Measurements from ENCODE around the gene BICRA. TPM values are rescaled to one million over a fixed set of nuclear protein-coding genes. Genes with fewer than 3 reads are reported as not detected.

BICRA gene
- total RNA-seq, 1 donor from 2014 or later: 22.9 TPM

DNA sequence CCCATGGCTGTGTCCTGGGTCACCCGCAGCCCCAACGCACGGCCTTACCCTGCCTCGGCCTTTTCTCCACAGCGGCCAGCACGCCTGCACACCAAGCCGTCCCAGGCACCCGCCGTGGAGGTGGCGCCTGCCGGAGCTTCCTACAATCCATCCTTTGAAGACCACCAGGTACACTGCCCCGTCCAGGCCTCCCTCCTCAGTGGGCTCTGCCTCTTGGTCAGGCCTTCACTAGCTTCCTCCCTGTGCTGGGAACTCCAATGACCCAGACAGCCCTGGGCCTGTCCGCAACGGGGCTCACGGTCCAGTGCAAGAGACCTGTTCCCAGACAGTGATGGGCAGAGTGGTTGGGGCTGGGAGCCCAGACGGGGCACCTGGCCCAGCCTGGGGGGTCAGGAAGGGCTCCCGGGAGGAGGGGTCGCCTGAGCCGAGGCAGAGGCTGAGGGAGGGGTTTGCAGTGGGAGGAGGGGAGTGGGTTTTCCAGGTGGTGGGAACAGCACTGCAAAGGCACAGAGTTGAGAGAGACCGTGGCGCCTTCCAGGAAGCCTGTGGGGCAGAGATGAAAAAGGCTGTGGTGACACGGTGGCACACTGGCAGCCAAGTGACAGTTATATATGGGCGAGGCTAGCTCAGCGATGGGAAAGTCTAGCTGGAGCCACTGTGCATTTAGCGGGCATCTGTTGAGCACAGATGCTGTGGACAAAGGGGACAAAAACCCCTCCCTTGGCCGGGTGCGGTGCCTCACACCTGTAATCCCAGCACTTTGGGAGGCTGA, 143.7 kb downstream of the BICRA start:
- no peaks in the 10 kb centered on the region for H3K4me1 Mint-ChIP-seq (ENCODE audit: unreplicated experiment)
- no peak for TF ChIP-seq CTCF (conservative IDR thresholded peaks at IDR 0.05)
- H3K4me3 Mint-ChIP-seq: no peak overlapping the region
- H3K9me3 Mint-ChIP-seq: no peaks in the 10 kb centered on the region
- peaks cover 26% of the 10 kb centered on the region for H3K36me3 Mint-ChIP-seq
- no peak overlapping the region for H3K27ac Mint-ChIP-seq
- DNase-seq (ENCODE audit: extremely low spot score, unreplicated experiment): no peak
- H3K27me3 Mint-ChIP-seq: no peaks in the 10 kb centered on the region

Other genes starting within 250 kb of the BICRA start
- gene MEIS3, start 189.6 kb upstream of the BICRA start, total RNA-seq (ENCODE audit: low replicate concordance): 29.2 and 43.2 TPM in 2 replicates
- 1.2 and 1.3 TPM in 2 replicates for gene SLC8A2, start 137.2 kb upstream of the BICRA start, total RNA-seq (ENCODE audit: low replicate concordance)
- gene KPTN, start 124.9 kb upstream of the BICRA start, total RNA-seq (ENCODE audit: low replicate concordance): 9.6 and 21.2 TPM in 2 replicates
- 63.0 and 80.6 TPM in 2 replicates for gene NAPA, start 94.1 kb upstream of the BICRA start, total RNA-seq (ENCODE audit: low replicate concordance)
- gene ZNF541, start 36.0 kb upstream of the BICRA start, total RNA-seq (ENCODE audit: low replicate concordance): not detected in 2 replicates
- gene EHD2, start 104.3 kb downstream of the BICRA start, total RNA-seq (ENCODE audit: low replicate concordance): 10.3 and 21.0 TPM in 2 replicates
- 274 and 291 TPM in 2 replicates for gene NOP53, start 136.4 kb downstream of the BICRA start, total RNA-seq (ENCODE audit: low replicate concordance)
- 109 and 117 TPM in 2 replicates for gene SELENOW, start 169.6 kb downstream of the BICRA start, total RNA-seq (ENCODE audit: low replicate concordance)
- not detected in 2 replicates for gene TPRX1, start 195.4 kb downstream of the BICRA start, total RNA-seq (ENCODE audit: low replicate concordance)
- gene CRX, start 212.8 kb downstream of the BICRA start, total RNA-seq (ENCODE audit: low replicate concordance): not detected in 2 replicates